DND-41 (cell line): Measurements from ENCODE around the gene OXER1.

ENCODE experiments used
- EZH2 ChIP-seq: IDR thresholded peaks from 3 replicates; pipeline ENCODE4 v1.6.1; 2012; ENCODE audit warnings: borderline replicate concordance, low read depth, mild to moderate bottlenecking, moderate library complexity, low read length, inconsistent platforms; ENCODE audit not compliant: severe bottlenecking
- TF ChIP-seq, protein P1 (sequence below): IDR thresholded peaks from 2 replicates; pipeline ENCODE4 v1.5.1; 2012; ENCODE audit warnings: borderline replicate concordance, low read length, moderate library complexity, mild to moderate bottlenecking; ENCODE audit not compliant: poor library complexity, severe bottlenecking; ENCODE audit errors: extremely low read depth

DNA sequence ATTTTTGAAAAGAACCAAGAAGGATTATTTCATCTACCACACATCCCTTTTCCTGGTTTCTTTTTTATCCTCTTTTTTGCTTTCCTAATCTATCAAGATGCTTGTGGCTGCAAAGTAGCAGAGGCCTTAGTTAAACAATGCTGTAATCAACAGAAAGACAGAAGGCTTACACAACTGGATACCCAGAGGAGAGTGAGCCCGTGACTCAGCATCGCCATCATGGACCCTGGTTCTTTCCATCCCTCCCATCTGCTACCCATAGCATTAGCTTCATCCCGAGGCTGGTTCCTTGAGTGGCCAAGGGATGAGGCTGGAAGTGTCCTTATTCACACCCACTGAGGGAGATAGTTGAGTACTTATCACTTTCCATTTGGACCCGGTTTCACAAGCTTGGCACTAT lies 35.9 kb upstream of the OXER1 start:
- TF ChIP-seq, protein P1, sequence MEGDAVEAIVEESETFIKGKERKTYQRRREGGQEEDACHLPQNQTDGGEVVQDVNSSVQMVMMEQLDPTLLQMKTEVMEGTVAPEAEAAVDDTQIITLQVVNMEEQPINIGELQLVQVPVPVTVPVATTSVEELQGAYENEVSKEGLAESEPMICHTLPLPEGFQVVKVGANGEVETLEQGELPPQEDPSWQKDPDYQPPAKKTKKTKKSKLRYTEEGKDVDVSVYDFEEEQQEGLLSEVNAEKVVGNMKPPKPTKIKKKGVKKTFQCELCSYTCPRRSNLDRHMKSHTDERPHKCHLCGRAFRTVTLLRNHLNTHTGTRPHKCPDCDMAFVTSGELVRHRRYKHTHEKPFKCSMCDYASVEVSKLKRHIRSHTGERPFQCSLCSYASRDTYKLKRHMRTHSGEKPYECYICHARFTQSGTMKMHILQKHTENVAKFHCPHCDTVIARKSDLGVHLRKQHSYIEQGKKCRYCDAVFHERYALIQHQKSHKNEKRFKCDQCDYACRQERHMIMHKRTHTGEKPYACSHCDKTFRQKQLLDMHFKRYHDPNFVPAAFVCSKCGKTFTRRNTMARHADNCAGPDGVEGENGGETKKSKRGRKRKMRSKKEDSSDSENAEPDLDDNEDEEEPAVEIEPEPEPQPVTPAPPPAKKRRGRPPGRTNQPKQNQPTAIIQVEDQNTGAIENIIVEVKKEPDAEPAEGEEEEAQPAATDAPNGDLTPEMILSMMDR, result no peak
- TF ChIP-seq EZH2, result no peak
